Measurements from ENCODE around the gene GTF2F1.
"Not testable (repeated sequence)": the region's sequence is repeated elsewhere in the genome, so short reads cannot be mapped to it uniquely, and the experiment has no call there.

Gene GTF2F1

DNA sequence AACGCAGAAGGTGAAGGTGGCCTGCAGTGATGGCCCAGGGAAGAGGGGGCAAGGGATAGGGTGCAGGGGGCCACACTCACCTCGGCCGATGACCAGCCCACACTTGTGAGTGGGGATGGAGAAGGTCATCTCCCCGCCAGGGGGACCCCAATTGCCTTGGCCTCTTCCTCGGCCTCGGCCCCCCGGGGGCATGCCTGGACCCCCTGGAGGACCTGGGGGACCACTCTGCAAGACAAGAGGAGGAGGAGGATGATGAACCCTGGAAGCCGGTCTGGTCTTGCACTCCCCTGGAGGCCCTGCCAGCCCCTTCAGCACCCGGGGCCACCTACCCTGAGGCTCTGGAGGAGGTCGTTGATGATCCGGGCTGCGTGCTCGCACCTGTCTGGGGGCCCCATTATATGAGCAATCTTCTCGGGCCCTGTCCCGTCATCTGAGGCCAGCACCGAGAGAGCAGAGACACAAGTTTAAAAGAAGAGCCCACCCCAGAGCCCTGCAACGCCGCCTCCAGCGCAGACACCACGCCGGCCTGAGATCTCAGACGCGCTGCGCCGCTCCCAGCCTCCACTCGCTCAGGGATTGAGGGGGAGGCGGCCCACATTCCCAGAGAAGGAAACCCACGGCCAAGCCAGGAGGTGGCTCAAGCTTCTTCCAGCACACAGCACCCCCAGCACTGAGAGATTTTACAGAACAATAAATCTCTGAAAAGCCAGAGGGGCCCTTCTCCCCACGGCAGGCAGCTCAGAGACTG is 23.9 kb upstream of the GTF2F1 start:
- no peak for DNase-seq

DNA sequence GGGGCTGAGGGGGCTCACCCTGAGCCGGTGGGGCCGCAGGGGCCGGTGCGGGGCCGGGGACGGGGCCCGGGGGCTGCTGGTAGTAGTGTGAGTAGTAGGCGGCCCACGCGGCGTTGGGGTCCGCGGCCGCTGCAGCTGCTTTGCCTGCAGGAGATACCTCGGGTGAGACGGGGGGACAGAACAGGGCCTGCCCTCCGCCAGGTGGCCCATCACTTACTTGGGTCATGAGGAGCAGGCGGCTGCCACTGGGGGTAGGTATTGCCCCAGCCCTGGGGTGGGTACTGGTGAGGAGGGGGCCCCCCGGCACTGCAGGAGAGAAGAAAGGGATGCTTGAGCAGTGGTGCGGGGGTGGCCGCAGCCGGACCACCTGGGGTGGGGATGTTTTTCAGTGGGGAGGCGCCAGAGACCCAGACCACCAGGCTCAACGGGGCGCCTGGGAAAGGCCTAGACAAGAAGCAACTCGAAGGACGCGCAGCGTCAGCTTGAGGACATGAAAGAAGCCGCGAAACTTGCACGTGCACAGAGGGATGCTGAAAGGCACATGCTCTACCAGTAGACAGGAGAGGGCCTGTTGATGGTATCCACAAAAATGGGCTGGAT is 22.7 kb upstream of the GTF2F1 start:
- DNase-seq: no peak

DNA sequence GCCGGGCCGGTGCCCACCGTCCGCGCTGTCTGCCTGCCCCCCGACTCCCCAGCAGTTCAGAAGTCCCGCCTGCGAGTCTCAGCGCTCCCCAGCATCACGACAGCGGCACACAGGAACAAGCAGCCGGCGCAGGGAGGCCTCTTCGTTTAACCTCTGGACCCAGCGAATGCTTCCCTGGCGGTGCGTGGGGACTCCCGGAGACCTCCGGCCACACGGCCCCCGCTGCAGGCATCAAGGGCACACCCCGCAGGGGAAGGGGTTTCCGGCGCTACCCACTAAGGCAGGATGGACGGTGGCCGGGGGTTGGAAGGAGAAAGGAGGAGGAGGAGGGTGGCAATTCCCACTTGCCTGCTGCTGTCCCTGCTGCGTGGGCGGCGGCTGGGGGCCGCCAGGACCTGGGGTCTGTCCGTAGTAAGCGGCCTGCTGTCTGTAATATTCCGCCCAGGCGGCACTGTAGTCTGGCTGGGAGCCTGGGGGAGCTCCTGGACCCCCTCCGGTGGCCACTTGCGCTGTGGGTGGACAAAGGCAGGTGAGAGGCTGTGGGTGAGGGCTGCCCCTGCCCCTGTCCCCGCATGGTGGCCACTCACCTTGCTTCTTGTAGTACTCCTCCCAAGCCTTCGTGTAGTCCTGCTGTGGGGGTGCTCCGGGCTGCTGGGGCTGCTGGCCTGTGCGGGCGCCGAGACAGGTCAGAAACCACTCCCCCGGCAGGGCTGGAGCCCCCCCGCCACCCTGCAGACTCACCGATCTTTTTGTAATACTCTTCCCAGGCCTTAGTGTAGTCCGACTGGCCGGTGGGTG is 22.0 kb upstream of the GTF2F1 start:
- no peak for DNase-seq

DNA sequence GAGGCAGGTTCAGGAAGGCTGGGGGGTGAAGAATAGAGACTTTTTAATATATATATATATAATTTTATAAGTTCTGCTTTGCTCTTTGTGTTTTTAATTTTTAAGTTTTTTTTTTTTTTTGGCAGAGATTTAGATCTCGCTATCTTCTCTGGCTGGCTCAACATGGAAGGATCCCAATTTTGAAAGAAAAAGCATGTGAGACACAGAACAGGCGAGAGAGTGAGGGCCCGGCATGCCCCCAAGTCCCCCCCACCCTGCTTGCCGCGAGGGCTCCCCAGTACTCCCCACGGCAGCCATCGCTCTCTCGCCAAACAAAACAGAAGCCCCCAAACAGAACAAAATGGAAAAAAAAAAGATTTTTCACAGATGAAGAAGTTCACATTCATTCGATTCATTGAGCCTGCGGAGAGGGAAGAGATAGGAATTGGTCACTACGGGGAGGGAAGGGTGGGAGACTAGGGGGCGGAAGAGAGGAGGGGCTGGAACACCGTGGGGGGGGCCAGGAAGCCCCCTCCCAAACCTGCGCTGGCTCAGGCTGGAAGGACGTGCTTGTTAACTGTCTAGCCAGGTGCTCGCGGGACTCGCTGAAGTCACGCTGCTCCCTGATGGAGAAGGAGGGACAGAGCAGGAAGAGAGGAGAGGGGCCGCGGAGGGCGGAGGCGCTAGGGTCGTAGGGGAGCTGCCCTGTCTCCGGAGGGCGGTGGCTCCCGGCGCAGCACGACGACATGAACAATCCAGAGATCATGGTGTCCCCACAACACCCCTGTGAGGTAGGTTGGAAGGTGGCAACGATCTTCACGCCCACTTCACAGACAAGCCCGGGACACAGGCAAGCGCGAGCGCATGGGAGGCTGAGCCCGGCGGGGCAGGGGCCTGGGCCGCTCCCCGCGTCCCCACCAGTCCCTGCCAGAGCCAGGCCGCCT is 21.0 kb upstream of the GTF2F1 start:
- DNase-seq: no peak

DNA sequence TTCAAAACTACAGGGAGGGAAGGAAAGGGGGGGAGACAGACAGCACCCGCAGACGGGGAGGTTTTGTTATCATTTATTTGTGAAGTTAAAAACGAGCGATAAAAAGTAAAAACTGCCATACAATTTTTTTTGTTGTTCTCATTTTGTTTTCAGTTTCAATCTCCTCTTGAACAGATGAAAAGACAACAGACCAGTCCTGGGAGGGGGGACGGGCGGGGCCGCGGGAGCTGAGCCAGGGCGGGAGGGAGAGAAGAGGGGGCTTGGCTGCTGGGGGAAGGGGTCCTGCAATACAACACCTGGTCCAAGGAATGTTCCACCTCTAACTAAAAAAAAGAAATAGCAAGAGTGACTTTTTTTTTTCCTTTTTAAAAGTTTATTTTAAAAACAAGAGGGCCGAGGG is 20.3 kb upstream of the GTF2F1 start:
- no peak for DNase-seq

DNA sequence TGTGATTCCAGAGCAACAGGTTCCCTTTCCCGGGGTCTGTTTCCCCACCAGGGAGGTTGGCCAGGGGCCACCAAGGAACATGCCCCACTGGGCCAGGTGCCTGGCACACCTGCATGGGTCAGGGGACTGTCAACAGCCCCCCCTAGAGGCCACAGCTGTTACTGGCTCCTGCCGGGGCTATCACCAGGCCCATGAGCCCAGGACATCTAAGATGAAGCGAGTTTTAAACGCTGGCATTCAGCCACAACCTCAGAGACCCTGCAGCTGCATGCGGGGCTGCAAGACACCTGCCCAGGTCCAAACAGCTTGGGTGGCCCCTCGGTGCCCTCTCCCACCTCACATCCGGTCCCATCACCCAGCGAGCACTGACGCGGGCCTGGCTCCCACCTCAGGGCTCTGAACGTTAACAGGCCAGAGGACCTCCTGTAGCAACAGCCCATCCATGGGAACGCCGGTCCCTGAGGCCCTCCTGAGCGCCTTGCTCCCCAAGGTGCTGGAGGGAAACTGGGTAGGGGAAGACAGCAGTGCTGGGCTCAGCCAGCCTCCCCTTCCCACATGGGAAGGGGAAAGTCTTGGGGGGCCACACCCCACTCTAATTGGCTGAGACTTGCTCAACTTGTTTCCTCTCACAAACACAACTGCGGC is 19.6 kb upstream of the GTF2F1 start:
- DNase-seq: no peak

DNA sequence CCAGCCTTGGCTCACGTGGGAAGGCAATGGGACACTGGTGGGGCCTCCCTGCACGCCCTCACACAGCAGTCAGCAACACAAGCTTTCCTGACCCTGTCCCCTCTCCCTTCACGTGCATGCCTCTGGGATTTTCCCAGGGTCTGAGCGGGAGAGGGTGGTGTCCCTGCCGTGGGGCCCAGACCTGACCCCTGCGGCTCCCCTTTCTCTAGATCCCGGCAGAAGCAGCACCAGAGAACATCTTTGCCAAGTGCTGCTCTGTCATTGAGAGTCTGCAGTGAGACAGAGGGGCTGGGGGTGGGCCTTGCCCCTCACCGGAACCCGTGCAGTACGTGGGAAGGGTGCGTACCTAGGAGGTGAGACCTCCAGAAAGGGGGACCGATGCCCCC is 19.1 kb upstream of the GTF2F1 start:
- DNase-seq: no peak

DNA sequence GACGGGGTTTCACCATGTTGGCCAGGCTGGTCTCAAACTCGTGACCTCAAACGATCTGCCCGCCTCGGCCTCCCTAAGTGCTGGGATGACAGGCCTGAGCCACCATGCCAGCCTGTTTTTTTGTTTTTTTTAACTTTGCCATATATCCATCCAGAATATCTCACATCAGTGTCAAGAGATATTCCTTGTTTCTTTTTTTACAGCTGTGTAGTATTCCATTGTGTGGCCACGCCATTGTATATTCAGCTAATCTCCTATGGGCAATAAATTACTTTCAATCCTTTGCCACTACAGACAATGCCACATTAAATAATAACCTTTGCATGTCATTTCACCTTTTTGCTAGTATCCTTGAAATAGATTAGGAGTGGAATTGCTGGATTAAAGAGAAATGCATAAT is 16.4 kb upstream of the GTF2F1 start:
- DNase-seq: no peak

DNA sequence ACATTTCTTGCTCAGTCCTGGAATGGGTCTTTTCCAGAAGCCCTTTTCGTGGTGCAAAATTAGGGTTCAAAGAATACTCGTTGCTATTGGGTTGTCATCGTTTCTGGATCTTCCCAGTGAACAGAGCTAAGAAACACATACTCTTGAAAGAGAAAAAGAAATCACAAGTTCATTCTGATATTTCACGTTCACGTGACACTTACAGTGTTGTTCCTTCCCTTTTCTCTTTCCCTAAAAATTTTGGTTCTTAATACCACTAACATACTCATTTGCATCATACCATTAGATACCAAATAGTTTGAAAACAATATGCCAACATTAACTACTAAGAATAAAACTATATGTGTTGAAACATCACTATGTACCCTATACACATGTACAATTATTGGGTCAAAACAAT is 13.4 kb upstream of the GTF2F1 start:
- no peak for DNase-seq

DNA sequence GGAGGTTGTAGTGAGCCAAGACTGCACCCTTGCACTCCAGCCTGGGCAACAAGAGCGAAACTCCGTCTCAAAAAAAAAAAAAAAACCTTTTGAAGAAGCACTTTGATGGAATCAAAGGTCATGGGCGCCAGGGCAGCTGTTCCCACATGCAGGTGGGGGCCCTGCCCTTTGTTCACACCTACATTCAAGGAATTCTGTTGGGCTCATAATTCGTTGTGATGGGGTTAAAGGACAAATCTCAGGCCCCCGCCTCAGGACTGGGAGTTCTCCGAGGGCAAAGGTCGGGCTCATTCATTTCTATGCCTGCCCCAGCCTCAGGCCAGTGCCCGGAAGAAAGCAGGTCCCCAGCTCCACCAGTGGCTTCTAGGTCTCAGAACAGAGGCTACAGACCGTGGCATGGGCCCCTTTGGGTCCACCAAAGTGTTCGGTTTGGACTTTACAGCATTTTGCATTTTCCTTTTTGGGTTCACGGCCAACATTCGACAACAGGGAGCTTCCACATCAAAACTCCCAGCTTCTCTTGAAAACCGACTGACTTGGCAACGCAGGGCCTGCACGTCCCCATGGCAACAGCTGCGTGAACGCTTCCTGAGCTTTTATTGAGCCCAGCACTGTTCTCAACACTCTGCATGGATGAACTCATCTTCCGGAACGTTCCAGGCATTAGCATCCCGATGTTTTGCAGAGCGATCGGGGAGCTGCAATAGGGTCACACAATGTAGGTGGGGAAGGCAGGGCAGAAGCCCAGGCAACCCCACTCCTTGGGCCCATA is 10.1 kb upstream of the GTF2F1 start:
- no peak for DNase-seq

DNA sequence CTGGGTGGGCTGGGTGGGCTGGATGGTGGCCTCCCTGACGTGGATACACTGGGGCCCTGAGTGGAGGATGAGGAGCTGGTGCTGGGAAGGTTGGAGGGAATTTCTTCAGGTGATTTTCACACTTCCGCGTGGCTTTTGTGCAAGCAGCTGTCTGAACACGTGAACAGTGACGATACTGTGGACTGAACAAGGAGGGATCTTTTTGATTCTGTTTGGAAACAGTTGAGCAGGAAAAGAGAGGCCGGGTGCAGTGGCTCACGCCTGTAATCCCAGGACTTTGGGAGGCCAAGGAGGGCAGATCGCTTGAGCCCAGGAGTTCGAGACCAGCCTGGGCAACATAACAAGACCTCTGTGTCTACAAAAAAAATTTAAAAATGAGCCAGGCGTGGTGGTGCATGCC is 9.1 kb upstream of the GTF2F1 start:
- DNase-seq: no peak

DNA sequence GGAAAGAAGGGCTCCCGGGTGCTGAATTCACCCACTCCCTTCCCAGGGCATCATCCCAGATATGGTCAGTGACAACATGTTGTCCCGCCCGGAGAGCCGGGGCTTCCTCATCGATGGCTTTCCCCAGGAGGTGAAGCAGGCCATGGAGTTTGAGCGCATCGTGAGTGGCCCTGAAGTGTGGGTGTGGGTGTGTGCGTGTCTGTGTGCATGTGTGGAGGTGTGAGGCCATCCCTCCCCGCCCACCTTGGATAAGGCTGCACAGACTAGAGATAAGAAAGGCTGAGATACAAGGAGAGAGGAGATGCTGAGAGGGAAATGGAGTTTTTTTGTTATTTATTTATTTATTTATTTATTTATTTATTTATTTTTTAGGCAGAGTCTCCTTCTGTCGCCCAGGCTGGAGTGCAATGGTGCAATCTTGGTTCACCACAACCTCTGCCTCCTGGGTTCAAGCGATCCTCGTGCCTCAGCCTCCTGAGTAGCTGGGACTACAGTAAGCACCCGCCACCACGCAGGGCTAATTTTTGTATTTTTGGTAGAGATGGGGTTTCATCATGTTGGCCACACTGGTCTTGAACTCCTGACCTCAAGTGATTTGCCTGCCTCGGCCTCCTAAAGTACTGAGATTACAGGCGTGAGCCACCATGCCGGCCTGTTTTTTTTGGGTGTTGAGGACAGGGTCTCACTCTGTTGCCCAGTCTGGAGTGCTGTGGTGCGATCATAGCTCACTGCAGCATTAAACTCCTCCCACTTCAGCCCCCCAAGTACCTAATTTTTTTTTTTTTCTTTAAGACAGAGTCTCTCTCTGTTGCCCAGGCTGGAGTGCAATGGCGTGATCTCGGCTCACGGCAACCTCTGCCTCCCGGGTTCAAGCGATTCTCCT is 7.3 kb upstream of the GTF2F1 start:
- not testable (repeated sequence) for DNase-seq

DNA sequence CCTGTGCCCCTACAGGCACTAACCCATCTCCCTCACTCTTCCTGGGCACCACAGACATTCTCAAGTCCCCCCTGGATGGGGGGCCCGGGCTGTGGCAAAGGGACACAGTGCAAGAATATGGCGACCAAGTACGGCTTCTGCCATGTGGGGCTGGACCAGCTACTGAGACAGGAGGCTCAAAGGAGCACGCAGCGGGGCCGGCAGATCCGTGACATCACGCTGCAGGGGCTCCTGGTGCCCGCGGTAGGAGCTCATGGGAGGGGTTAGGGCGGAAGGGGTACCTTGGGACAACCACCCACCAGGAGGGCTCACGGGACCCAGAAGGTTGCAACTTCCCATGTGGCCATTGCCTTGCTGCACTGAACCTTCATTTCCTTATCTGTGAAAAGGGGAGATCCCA is 3.3 kb upstream of the GTF2F1 start:
- DNase-seq: no peak

DNA sequence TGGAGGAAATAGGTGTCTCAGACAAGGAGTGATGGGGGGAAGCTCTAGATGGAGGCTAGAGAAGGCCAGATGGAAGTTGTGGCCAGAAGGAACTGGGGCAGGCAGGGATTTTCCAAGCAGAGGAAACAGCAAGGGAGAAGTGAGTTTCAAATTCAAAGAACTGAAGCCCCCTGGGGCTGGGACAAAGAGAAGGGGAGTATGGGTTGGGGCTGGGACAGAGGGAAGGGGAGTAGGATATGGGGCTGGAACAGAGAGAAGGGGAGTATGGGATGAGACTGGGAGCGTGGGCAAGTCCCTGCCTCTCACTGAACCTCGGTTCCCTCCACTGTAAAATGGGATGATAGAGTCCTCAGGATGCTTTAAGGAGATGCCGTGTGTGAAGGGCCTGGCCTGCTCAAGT is 1.9 kb upstream of the GTF2F1 start:
- DNase-seq: no peak

DNA sequence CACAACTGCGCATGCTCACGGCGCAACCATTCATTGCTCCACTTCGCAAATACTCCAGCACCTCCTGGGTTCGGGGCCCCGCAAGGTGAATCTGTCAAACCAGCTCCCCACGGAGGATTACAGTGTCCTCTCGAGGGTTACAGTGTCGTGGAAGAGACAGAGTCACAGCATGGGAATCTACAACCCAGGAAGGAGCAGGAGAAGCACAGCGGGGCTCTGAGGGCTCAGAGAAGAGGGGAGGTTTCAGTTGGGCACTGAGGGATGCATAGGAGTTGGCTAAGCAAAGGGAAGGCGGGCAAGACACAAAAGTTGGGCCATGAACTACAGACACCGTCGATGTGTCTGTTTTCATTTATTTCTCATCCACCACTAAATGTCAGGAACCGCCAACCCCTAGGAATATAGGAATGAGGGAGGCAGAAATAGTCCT is 1.0 kb upstream of the GTF2F1 start:
- peak; percentile 35 to 41 for DNase-seq

DNA sequence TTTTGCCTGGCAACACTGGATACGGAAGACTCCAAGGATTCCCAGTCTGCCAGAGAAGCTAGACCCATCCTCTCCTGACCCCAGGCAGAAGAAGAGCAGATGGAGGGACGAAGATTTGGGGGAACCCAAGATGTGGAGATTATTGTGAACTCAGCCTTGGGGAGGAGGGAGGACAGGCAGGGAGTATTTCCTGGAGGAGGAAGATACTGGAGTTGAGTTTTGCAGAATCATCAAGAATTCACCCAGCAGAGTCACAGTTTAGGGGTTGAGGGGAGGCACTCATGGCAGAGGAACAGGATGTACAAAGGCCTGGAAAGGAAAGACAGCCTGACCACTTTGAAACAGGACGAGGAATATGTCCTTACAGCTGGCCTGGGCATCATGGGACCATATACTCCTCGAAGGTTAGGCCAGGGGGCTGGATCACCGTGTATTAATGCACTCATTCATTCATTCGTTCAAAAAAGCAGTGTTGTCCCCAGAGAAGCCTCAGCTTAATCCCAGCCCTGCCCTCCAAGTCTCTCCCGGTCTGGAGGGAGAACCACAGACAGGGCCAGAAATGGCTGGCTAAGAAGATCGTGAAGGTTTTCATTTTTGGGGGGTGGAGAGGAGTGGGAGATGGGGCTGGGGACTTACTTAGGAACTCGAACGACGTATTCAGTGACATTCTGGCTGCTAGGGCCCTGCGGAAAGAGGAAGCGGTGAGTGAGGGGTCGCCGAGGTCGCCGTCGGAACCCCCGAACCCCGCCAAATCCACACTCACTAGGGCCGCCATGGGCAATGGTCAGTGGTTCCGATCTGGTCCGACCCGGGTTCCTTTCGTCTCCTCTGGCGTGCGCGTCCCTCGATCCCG is 517 bp downstream of the GTF2F1 start:
- no peak for DNase-seq

DNA sequence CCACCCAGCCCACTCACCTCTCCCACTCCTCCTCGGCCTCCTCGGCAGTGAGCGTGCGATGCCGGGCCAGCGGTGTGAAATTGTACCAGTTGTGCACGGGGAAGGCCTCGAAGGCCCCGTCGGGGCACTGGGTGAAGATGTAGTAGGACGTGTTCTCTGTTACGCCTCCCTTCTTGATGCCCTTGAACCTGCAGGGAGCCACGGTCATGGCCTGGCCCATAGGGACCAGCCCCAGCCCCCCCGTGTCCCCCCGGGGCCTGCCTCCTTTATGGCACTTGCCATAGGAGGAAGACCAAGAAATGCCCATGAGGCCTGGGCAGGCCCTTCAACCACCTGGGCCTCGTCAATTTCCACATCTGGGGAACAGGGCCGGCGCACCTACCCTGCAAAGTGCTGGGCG is 5.6 kb downstream of the GTF2F1 start:
- DNase-seq: no peak

DNA sequence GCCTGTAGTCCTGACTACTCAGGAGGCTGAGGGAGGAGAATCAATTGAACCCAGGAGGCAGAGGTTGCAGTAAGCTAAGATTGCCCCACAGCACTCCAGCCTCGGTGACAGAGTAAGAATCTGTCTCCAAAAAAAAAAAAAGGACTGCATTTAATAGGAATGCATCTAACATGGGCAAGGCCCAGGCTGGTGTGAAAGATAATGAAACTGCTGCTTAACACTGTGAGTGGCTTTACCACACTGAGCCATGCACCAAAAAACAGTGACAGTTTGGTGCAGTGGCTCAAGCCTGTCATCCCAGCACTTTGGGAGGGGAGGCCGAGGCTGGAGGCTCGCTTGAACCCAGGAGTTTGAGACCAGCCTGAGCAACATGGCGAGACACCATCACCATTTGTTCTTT is 8.6 kb downstream of the GTF2F1 start:
- no peak for DNase-seq

DNA sequence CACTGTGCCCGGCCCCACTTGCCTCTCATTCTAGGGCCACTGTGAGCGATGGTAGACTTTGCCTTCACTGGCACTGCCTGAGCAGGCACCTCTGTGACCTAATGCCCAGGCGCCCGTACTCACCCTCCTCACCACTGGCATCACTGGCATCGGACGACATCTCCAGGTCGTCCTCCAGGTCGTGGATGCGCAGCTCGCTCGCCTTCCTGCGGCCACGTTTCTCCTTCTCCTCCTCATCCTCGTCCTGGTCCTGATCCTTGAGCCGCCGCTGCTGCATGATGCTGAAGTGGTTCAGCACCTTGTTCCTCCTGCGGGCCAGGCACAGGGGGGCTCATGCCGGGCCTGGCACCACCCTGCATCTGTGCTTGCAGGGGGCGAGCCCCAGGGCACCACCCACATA is 9.8 kb downstream of the GTF2F1 start:
- DNase-seq: no peak

Data from AML-193 (cell line).